ENCODE measurements around the gene B3GAT1.
"Not testable (repeated sequence)": the region's sequence is repeated elsewhere in the genome, so short reads cannot be mapped to it uniquely, and the experiment has no call there.

The B3GAT1 gene

DNA sequence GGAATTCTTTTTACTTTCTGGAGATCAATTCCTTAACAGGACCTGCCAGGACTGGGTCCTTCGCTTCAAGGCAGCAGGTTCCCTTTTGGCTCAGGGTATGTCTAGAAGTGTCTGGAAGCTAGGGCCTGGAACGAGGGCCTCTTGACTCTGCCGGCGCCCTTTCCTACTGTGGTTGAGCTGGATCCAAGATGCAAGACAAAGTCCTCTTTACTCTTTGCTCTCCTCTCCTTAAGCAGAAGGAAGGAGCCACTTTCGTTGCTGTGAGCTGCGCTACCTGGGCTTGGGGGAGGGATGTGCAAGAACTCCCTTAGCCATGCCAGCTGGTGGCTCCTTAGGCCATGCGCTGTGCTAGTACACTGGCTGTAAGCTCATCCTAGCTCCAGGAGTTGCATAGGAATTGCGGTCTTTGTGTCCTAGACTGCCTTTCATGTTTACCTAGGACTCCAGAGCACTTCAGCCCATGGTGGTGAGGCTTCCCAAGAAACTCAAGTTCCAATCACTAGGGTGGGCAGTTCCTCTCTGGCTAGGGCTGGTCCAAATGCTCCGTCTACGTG, 62.2 kb downstream of the B3GAT1 start:
- Histone ChIP-seq H3K9me3 (ENCODE audit: control insufficient read depth in 2 of 2, low read length in 2 of 2) (no peaks in the 10 kb centered on the region), H3K36me3 (ENCODE audit: control insufficient read depth in 2 of 2, insufficient read depth in 2 of 2, low read length in 2 of 2) (peaks cover 0 to 2% of the 10 kb centered on the region in 2 donors), H3K9ac (ENCODE audit: low read length in 2 of 2) (no peak overlapping the region), H3K4me3 (ENCODE audit: low read length in 2 of 2) (no peak overlapping the region), H3K4me1 (ENCODE audit: control insufficient read depth, insufficient read depth, low read length) (no peaks in the 10 kb centered on the region), H3K27ac (ENCODE audit: low read length) (no peak overlapping the region), H3K27me3 (ENCODE audit: control insufficient read depth in 1 of 2, insufficient read depth in 2 of 2, low read length in 2 of 2) (no peaks in the 10 kb centered on the region)

DNA sequence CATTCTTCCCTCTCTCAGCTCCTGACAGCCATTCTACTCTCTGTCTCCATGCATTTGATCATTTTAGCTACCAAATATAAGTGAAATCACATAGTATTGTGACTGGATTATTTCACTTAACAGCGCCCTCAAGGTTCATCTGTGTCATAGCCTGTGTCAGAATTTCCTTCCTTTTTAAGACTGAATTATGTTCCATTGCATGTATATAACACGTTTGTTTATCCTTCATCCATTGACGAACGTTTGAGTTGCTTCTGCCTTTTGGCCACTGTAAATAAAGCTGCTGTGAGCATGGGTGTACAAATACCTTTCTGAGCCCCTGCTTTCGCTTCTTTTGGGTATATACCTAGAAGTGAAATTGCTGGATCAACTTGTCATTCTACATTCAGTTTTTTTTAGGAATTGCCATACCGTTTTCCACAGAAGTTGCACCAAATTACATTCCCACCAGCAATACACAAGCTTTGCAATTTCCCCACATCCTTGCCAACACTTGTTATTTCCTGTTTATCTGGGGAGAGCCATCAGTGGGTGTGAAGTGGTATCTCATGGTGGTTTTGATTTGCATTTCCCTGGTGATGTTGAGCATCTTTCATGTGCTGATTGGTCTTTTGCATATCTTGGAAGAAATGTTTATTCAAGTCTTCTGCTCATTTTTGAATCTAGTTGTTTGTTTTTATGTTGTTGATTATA, 62.8 kb downstream of the B3GAT1 start:
- H3K4me3 ChIP-seq (ENCODE audit: low read length in 2 of 2), result no peak overlapping the region
- H3K27me3 ChIP-seq (ENCODE audit: control insufficient read depth in 1 of 2, insufficient read depth in 2 of 2, low read length in 2 of 2), result no peaks in the 10 kb centered on the region
- peaks cover 0 to 2% of the 10 kb centered on the region in 2 donors for H3K36me3 ChIP-seq (ENCODE audit: control insufficient read depth in 2 of 2, insufficient read depth in 2 of 2, low read length in 2 of 2)
- no peaks in the 10 kb centered on the region for H3K4me1 ChIP-seq (ENCODE audit: control insufficient read depth, insufficient read depth, low read length)
- no peak overlapping the region for H3K27ac ChIP-seq (ENCODE audit: low read length)
- H3K9me3 ChIP-seq (ENCODE audit: control insufficient read depth in 2 of 2, low read length in 2 of 2), result no peaks in the 10 kb centered on the region
- H3K9ac ChIP-seq (ENCODE audit: low read length in 2 of 2), result no peak overlapping the region

DNA sequence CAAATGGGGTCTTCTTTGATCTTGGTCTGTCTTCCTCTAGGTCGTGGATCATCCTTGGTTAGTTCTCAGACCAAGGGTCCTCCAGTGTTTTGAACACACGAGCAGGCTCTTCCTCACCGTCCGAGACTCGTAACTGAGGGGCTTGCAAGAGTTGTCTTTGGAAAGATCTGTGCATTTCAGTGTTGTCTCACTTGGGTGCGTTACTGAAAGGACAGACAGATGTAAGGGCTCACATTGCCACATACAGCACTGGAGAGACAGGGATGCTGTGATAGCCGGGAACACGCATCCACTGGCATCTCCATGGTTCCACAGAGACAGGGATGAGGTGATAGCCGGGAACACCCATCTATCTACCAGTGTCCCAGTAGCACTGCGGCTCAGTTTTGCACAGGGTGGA, 64.6 kb downstream of the B3GAT1 start:
- Histone ChIP-seq H3K36me3 (ENCODE audit: control insufficient read depth in 2 of 2, insufficient read depth in 2 of 2, low read length in 2 of 2) (peaks cover 0 to 2% of the 10 kb centered on the region in 2 donors), H3K9ac (ENCODE audit: low read length in 2 of 2) (no peak overlapping the region), H3K4me1 (ENCODE audit: control insufficient read depth, insufficient read depth, low read length) (no peaks in the 10 kb centered on the region), H3K27me3 (ENCODE audit: control insufficient read depth in 1 of 2, insufficient read depth in 2 of 2, low read length in 2 of 2) (no peaks in the 10 kb centered on the region), H3K4me3 (ENCODE audit: low read length in 2 of 2) (no peak overlapping the region), H3K27ac (ENCODE audit: low read length) (no peak overlapping the region), H3K9me3 (ENCODE audit: control insufficient read depth in 2 of 2, low read length in 2 of 2) (no peaks in the 10 kb centered on the region)

DNA sequence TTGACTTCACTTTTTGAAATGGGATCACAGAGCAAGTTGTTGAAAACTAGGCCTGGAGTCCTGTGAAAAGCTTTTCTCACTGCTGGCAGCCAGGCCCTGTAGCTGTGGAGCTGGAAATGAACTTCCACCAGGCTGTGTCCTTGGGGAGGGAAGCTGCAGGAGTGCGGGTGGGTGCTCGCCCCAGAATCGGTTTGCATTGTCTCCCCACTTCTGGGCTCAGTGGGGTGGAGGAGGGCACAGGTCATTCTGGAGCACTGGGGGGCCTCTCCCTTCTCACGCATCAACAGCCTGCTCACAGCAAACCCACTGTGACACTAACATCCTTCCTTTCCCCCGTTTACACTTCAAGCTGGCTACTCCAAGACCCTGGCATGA, 65.1 kb downstream of the B3GAT1 start:
- Histone ChIP-seq H3K36me3 (ENCODE audit: control insufficient read depth in 2 of 2, insufficient read depth in 2 of 2, low read length in 2 of 2) (peaks cover 0 to 2% of the 10 kb centered on the region in 2 donors), H3K27ac (ENCODE audit: low read length) (no peak overlapping the region), H3K27me3 (ENCODE audit: control insufficient read depth in 1 of 2, insufficient read depth in 2 of 2, low read length in 2 of 2) (no peaks in the 10 kb centered on the region), H3K4me1 (ENCODE audit: control insufficient read depth, insufficient read depth, low read length) (no peaks in the 10 kb centered on the region), H3K9me3 (ENCODE audit: control insufficient read depth in 2 of 2, low read length in 2 of 2) (no peaks in the 10 kb centered on the region), H3K9ac (ENCODE audit: low read length in 2 of 2) (no peak overlapping the region), H3K4me3 (ENCODE audit: low read length in 2 of 2) (no peak overlapping the region)

DNA sequence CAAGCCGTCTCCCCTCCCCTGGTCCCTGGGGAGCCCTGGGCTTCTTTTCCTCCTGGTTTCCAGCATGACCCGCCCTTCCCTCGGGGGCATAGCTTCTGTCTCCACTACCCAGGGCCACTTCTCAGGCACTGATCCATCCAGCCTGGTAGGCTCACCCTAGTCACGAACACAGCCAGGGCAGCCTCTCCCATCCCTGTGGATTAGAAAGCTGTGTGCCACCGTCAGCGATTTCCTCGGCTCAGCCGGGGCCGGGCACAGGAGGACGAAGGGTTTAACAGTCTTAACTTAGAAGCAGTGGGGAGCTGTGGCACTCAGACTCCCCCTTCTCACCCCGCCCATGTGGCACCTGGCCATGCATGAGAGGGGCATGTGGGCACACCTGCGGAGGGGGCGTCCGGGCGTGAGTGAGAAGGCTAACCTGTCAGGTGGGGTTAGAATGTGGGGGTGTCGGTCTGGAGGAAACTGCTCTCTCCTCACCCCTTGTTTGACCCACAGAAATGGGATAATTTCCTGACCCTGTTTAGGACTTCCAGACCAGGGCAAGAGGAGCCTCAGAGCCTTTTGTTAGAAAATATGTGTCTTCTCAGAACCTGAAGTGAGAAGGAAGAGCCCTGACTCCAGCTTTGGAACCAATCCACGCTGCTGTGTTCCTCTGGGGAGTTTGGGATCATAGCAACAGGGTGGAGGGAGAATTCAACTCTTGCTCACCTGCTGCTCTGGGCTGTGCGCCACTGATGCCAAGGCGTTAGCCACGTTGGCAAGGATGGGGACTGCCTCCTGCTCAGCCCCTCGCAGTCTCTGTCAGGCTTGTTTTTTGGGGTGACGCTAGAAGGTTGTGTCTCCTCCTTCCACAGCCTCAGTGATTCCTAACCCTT, 65.7 kb downstream of the B3GAT1 start:
- no peaks in the 10 kb centered on the region for H3K9me3 ChIP-seq (ENCODE audit: control insufficient read depth in 2 of 2, low read length in 2 of 2)
- H3K9ac ChIP-seq (ENCODE audit: low read length in 2 of 2), result no peak overlapping the region
- H3K4me3 ChIP-seq (ENCODE audit: low read length in 2 of 2), result no peak overlapping the region
- H3K36me3 ChIP-seq (ENCODE audit: control insufficient read depth in 2 of 2, insufficient read depth in 2 of 2, low read length in 2 of 2), result peaks cover 0 to 2% of the 10 kb centered on the region in 2 donors
- no peak overlapping the region for H3K27ac ChIP-seq (ENCODE audit: low read length)
- no peaks in the 10 kb centered on the region for H3K27me3 ChIP-seq (ENCODE audit: control insufficient read depth in 1 of 2, insufficient read depth in 2 of 2, low read length in 2 of 2)
- H3K4me1 ChIP-seq (ENCODE audit: control insufficient read depth, insufficient read depth, low read length), result no peaks in the 10 kb centered on the region

DNA sequence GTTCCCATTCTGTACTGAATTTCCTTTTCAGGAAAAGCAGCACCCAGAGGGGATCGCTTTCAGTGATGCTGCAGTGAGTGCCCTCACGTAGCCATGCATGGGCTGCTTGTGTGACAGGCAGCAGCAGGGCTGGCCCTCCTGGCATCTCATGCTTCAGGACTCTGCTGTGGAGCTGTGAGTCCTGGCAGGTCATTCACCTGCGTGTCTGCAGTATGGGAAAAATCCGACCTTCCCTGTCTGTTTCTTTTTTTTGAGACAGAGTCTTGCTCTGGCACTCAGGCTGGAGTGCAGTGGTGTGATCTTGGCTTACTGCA, 66.8 kb downstream of the B3GAT1 start:
- Histone ChIP-seq H3K4me3 (ENCODE audit: low read length in 2 of 2) (no peak overlapping the region), H3K9me3 (ENCODE audit: control insufficient read depth in 2 of 2, low read length in 2 of 2) (no peaks in the 10 kb centered on the region), H3K27me3 (ENCODE audit: control insufficient read depth in 1 of 2, insufficient read depth in 2 of 2, low read length in 2 of 2) (no peaks in the 10 kb centered on the region), H3K27ac (ENCODE audit: low read length) (no peak overlapping the region), H3K36me3 (ENCODE audit: control insufficient read depth in 2 of 2, insufficient read depth in 2 of 2, low read length in 2 of 2) (peaks cover 0 to 2% of the 10 kb centered on the region in 2 donors), H3K4me1 (ENCODE audit: control insufficient read depth, insufficient read depth, low read length) (no peaks in the 10 kb centered on the region), H3K9ac (ENCODE audit: low read length in 2 of 2) (no peak overlapping the region)

DNA sequence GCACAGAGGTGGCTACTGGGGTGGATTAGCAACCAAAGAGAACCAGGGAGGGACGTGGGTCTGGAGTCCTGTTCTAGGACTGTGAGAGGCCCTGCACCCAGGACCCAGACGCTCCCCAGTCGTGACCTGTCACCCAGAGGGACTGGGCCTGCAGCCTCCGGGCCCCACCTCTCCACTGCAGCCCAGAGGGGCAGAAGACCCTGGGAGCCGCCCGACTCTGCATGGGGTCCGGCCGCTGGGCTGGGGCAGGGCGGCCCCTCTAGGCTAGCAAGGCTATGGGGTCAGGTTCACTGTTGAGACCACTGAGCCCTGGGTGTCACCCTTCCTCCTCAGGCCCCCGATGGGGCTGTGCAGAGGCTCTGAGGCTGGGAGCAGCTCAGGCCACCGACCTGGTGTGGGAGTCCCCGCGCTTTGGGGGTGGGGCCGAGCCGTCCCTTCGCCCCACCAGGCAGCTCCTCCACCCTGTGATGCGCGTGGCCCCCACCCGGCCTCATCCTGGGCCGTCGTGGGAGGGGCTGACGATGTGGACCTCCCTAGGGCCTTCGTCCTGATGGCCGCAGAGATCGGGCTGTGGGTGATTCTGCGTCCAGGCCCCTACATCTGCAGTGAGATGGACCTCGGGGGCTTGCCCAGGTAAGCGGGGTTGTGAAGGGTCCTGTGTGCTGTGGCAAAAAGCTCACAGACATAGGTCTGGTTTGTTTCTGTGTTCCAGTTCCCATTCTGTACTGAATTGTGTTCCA, 67.4 kb downstream of the B3GAT1 start:
- H3K9me3 ChIP-seq (ENCODE audit: control insufficient read depth in 2 of 2, low read length in 2 of 2); H3K4me3 ChIP-seq (ENCODE audit: low read length in 2 of 2); H3K9ac ChIP-seq (ENCODE audit: low read length in 2 of 2); H3K27ac ChIP-seq (ENCODE audit: low read length); H3K27me3 ChIP-seq (ENCODE audit: control insufficient read depth in 1 of 2, insufficient read depth in 2 of 2, low read length in 2 of 2); H3K36me3 ChIP-seq (ENCODE audit: control insufficient read depth in 2 of 2, insufficient read depth in 2 of 2, low read length in 2 of 2); H3K4me1 ChIP-seq (ENCODE audit: control insufficient read depth, insufficient read depth, low read length): not testable (repeated sequence)

DNA sequence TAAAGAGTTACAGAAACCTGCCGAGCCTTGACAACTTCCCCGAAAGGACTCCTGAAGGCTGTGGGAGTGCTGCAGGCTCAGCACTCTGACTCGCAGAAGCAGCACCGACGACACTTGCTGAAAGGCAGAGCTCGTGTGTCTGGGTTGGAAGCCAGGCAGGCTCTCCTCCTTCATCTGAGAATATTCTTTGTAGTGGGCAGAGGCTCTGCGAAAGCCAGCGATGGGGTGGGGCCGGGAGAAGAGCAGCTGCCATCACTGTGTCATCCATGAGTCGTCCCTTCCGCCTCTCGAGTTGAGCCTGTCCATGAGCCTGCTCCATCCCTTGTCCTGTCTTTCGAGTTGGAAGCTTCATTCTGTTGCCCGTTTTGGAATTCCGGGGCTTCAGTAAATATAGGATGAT, 68.4 kb downstream of the B3GAT1 start:
- no peak overlapping the region for H3K4me3 ChIP-seq (ENCODE audit: low read length in 2 of 2)
- no peaks in the 10 kb centered on the region for H3K9me3 ChIP-seq (ENCODE audit: control insufficient read depth in 2 of 2, low read length in 2 of 2)

DNA sequence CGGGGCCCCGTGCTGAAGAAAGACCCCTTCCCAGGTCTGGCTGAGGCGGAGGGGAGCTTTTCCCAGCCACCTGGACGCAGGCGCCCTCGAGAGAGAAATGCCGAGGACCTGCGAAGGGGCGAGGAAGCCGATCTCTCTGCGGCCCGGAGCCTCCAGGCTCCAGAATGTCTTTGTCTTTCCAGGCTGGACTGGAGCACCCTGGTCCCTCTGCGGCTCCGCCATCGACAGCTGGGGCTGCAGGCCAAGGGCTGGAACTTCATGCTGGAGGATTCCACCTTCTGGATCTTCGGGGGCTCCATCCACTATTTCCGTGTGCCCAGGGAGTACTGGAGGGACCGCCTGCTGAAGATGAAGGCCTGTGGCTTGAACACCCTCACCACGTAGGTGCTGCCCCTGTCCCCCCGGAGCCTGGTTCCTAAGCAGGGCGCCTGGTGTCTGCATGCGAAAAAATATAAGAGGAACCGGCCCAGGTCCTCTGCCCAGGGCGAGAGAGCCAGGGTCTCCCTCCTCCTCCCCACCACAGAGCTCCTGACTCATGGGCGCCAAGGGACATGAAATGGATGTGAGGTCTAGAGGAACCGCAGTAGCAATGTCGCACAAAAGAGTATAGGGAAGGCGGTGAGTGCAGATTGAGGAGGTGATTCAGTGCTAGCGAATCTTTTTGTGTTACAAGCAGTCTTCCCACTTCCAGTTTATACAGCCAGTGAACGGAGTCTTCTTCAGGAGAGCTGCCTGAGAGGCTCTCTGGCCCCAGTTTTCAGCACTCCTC, 69.3 kb downstream of the B3GAT1 start:
- Histone ChIP-seq H3K4me3 (ENCODE audit: low read length in 2 of 2) (no peak overlapping the region), H3K27me3 (ENCODE audit: control insufficient read depth in 1 of 2, insufficient read depth in 2 of 2, low read length in 2 of 2) (no peaks in the 10 kb centered on the region), H3K9me3 (ENCODE audit: control insufficient read depth in 2 of 2, low read length in 2 of 2) (no peaks in the 10 kb centered on the region), H3K4me1 (ENCODE audit: control insufficient read depth, insufficient read depth, low read length) (no peaks in the 10 kb centered on the region), H3K36me3 (ENCODE audit: control insufficient read depth in 2 of 2, insufficient read depth in 2 of 2, low read length in 2 of 2) (no peaks in the 10 kb centered on the region), H3K27ac (ENCODE audit: low read length) (no peak overlapping the region), H3K9ac (ENCODE audit: low read length in 2 of 2) (no peak overlapping the region)

More for the DNA sequence above, 68.4 kb downstream of the B3GAT1 start:
- Histone ChIP-seq H3K27ac (ENCODE audit: low read length) (no peak overlapping the region), H3K27me3 (ENCODE audit: control insufficient read depth in 1 of 2, insufficient read depth in 2 of 2, low read length in 2 of 2) (no peaks in the 10 kb centered on the region), H3K4me1 (ENCODE audit: control insufficient read depth, insufficient read depth, low read length) (no peaks in the 10 kb centered on the region), H3K9ac (ENCODE audit: low read length in 2 of 2) (no peak overlapping the region), H3K36me3 (ENCODE audit: control insufficient read depth in 2 of 2, insufficient read depth in 2 of 2, low read length in 2 of 2) (no peaks in the 10 kb centered on the region)
